ENCODE data around the gene TULP4.

GRCh38 chr6:158417760-158418098 lies 105.5 kb downstream of the TULP4 start:
- TF ChIP-seq, protein P1, sequence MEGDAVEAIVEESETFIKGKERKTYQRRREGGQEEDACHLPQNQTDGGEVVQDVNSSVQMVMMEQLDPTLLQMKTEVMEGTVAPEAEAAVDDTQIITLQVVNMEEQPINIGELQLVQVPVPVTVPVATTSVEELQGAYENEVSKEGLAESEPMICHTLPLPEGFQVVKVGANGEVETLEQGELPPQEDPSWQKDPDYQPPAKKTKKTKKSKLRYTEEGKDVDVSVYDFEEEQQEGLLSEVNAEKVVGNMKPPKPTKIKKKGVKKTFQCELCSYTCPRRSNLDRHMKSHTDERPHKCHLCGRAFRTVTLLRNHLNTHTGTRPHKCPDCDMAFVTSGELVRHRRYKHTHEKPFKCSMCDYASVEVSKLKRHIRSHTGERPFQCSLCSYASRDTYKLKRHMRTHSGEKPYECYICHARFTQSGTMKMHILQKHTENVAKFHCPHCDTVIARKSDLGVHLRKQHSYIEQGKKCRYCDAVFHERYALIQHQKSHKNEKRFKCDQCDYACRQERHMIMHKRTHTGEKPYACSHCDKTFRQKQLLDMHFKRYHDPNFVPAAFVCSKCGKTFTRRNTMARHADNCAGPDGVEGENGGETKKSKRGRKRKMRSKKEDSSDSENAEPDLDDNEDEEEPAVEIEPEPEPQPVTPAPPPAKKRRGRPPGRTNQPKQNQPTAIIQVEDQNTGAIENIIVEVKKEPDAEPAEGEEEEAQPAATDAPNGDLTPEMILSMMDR (IDR thresholded peaks at IDR 0.05; ENCODE audit: control extremely low read depth in 1 of 3, insufficient read depth in 1 of 3, low read depth in 1 of 3, low read length in 3 of 3): no peak
- TF ChIP-seq EZH2 (IDR thresholded peaks at IDR 0.05; ENCODE audit: low read depth, low read length, severe bottlenecking) (no peak), ATF2 (IDR thresholded peaks at IDR 0.05; ENCODE audit: low read length) (no peak), GTF2F1 (IDR thresholded peaks at IDR 0.05; ENCODE audit: borderline replicate concordance, low read depth, low read length) (no peak), POLR2A (IDR thresholded peaks at IDR 0.05; ENCODE audit: control extremely low read depth in 1 of 2, low read depth in 2 of 2, low read length in 2 of 2) (no peak), HDAC2 (IDR thresholded peaks at IDR 0.05; ENCODE audit: borderline replicate concordance in 1 of 2, low read depth in 2 of 2, low read length in 2 of 2) (no peak), YY1 (IDR thresholded peaks at IDR 0.05; ENCODE audit: low read depth, low read length) (no peak), KDM1A (IDR thresholded peaks at IDR 0.05; ENCODE audit: borderline replicate concordance, low read length) (no peak), ATF3 (IDR thresholded peaks at IDR 0.05; ENCODE audit: insufficient read depth, low read depth, low read length) (no peak), POLR2AphosphoS5 (IDR thresholded peaks at IDR 0.05; ENCODE audit: low read depth, low read length) (no peak)
- TF ChIP-seq, protein P2, sequence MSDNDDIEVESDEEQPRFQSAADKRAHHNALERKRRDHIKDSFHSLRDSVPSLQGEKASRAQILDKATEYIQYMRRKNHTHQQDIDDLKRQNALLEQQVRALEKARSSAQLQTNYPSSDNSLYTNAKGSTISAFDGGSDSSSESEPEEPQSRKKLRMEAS (IDR thresholded peaks at IDR 0.05): no peak
